ENCODE data around the gene ZNG1A. TPM values are rescaled to one million over a fixed set of nuclear protein-coding genes. Genes with fewer than 3 reads are reported as not detected.
"Not testable (repeated sequence)": the region's sequence is repeated elsewhere in the genome, so short reads cannot be mapped to it uniquely, and the experiment has no call there.

The ZNG1A gene
- total RNA-seq, 4 donors from 2014 or later = 27.4 to 48.7 (median 33.0) TPM

- WGBS = 33% methylated on average over 1 of the region's 1 CpG
- not testable (repeated sequence) for H3K27me3 ChIP-seq; DNase-seq (ENCODE audit: low spot score in 2 of 2); H3K4me3 ChIP-seq; H3K9me3 ChIP-seq; H3K4me1 ChIP-seq; H3K36me3 ChIP-seq; H3K27ac ChIP-seq
Observed at GRCh38 chr9:90851-91250, 88.0 kb downstream of the ZNG1A start.

DNA sequence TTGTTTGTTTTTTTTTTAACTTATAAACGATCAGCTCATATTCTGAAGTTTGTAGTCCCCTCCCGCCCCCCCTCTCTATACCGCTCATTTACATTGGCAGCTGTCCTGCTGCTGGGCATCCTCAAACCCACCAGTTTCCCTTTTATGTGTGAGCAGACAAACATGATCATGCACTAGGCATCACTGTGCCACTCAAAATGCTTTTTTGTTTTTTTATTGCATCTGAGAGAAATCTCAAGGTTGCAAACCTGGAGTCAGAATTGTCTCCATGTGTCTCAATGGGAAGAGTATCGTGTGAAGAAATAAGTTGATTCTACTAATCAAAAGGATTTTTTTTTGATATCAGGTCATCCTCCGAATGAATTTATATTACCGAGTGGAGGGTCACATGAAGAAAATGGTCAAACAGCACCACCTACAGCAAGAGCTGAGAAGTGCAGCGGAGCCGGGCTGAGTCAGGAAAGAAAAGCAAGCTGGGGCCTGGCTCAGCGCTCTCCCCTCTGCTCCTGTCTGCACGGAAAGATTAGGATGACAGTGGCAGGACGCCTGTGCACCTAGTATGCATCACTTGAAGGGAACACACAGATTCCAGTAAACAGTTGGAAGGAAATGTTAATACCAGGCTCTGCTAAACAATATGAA is 90.3 kb downstream of the ZNG1A start:
- H3K27me3 ChIP-seq; DNase-seq (ENCODE audit: low spot score in 2 of 2): not testable (repeated sequence)
- 17% methylated on average over 2 of the region's 11 CpGs for WGBS

GRCh38 chr9:87860-88259 is 91.0 kb downstream of the ZNG1A start:
- WGBS = 53% methylated on average over 5 of the region's 6 CpGs

More for the DNA sequence above, 90.3 kb downstream of the ZNG1A start:
- not testable (repeated sequence) for H3K27ac ChIP-seq, H3K4me3 ChIP-seq, H3K4me1 ChIP-seq, H3K9me3 ChIP-seq, H3K36me3 ChIP-seq

GRCh38 chr9:87105-87504 is 91.8 kb downstream of the ZNG1A start:
- not testable (repeated sequence) for DNase-seq (ENCODE audit: low spot score in 2 of 2); H3K36me3 ChIP-seq; H3K27me3 ChIP-seq; H3K27ac ChIP-seq; H3K4me3 ChIP-seq; H3K4me1 ChIP-seq; H3K9me3 ChIP-seq
- WGBS = no CpG with 5 or more reads among the region's 4 CpGs

More at GRCh38 chr9:87860-88259, 91.0 kb downstream of the ZNG1A start:
- not testable (repeated sequence) for H3K9me3 ChIP-seq; H3K27ac ChIP-seq; H3K27me3 ChIP-seq; DNase-seq (ENCODE audit: low spot score in 2 of 2); H3K4me3 ChIP-seq; H3K36me3 ChIP-seq; H3K4me1 ChIP-seq

DNA sequence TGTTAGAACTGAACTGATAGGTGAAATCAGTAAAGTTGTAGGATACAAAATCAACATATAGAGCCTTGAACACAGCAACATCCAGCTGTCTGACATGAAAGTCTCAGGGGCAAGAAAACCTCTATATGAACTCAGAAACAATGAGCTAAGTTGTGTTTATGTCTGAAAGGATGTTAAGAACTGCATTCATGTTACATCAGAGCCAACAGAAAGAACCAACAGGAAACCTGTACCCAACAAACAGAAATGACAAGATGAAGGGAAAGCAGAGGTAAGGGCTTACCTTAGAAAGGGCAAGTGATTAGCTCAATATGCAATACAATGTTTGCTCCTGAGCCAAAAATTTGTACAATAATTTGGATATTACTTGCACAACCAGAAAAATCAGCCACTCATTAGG is 92.2 kb downstream of the ZNG1A start:
- not testable (repeated sequence) for H3K9me3 ChIP-seq; H3K27ac ChIP-seq; DNase-seq (ENCODE audit: low spot score in 2 of 2); H3K27me3 ChIP-seq; H3K36me3 ChIP-seq; H3K4me1 ChIP-seq; H3K4me3 ChIP-seq

GRCh38 chr9:82932-83689 is 95.7 kb downstream of the ZNG1A start:
- DNase-seq (ENCODE audit: low spot score in 2 of 2); H3K36me3 ChIP-seq; H3K4me1 ChIP-seq; H3K27me3 ChIP-seq; H3K4me3 ChIP-seq; H3K9me3 ChIP-seq; H3K27ac ChIP-seq: not testable (repeated sequence)
- no CpG with 5 or more reads among the region's 31 CpGs for WGBS

- not testable (repeated sequence) for H3K36me3 ChIP-seq; DNase-seq (ENCODE audit: low spot score in 2 of 2); H3K27me3 ChIP-seq; H3K9me3 ChIP-seq; H3K4me3 ChIP-seq; H3K27ac ChIP-seq; H3K4me1 ChIP-seq
- WGBS = no CpG with 5 or more reads among the region's 3 CpGs
Observed at GRCh38 chr9:78333-78732, 100.5 kb downstream of the ZNG1A start.

GRCh38 chr9:76389-76788 is 102.5 kb downstream of the ZNG1A start:
- H3K4me1 ChIP-seq; DNase-seq (ENCODE audit: low spot score in 2 of 2); H3K27ac ChIP-seq; H3K36me3 ChIP-seq; H3K9me3 ChIP-seq; H3K4me3 ChIP-seq: not testable (repeated sequence)
- 86% methylated on average over 1 of the region's 3 CpGs for WGBS
- peaks cover 11% of the 10 kb centered on the region for H3K27me3 ChIP-seq

DNA sequence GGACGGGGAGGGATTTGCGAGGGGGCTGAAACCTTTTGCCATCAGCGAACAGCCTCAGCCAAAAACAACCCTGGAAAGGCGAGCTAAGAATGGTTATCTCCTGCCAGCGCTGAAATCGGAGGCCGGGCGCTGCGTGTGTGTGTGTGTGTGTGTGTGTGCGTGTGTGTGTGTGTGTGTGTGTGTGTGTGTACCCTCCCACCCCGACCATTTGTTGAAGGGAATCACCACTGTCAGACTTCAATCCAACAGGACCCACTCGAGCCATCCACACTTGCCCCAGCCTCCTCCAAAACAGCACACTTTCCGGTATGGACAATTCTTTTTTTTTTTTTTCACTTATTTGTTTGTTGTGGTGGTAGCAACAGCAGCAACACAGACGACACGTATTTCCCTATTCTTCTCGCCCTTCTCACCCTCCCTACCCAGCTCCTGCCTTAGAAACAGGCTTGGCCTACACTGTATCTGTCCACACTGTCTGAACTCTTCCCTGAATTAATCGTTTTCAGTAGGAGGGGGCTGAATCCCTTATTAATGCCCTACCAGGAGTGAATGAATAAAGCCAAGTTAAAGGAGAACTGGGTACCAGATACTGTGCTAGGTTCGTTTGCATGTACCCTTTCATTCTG is 104.8 kb downstream of the ZNG1A start:
- 42% methylated on average over 5 of the region's 18 CpGs for WGBS
- not testable (repeated sequence) for H3K27ac ChIP-seq; H3K36me3 ChIP-seq; DNase-seq (ENCODE audit: low spot score in 2 of 2); H3K9me3 ChIP-seq; H3K4me1 ChIP-seq
- Histone ChIP-seq H3K4me3 (peak overlapping the region; percentile 62), H3K27me3 (peaks cover 11% of the 10 kb centered on the region)

- not testable (repeated sequence) for H3K36me3 ChIP-seq, H3K9me3 ChIP-seq, H3K4me1 ChIP-seq
- peak overlapping the region; percentile 24 for H3K27ac ChIP-seq
- H3K27me3 ChIP-seq = peaks cover 11% of the 10 kb centered on the region
- 0% methylated on average over 4 of the region's 109 CpGs for WGBS
- peak in 1 of 2 donors; percentile 73 for DNase-seq (ENCODE audit: low spot score in 2 of 2)
- H3K4me3 ChIP-seq = peak overlapping the region; percentile 62
Observed at GRCh38 chr9:73076-73899, 105.6 kb downstream of the ZNG1A start.

Other genes with a start within 250 kb of the ZNG1A start
- 10 to 100 TPM in 2 of 4 donors, 1 to 10 TPM in 2; 3.3 to 22.4 (median 10.1) TPM for gene WASHC1, start 149.6 kb downstream of the ZNG1A start, total RNA-seq
- gene FOXD4, start 60.6 kb downstream of the ZNG1A start, total RNA-seq = not detected
- gene DOCK8, start 35.8 kb upstream of the ZNG1A start, total RNA-seq = 10 to 100 TPM in 2 of 4 donors, 1 to 10 TPM in 2; 4.1 to 13.3 (median 10.3) TPM